NB4 (cell line): ENCODE measurements around the gene DSCAM.

Experiments
- DNase-seq: peaks from one replicate; pipeline ENCODE4 v3.0.0; 2010; ENCODE audit warnings: low read depth
- H3K4me3 ChIP-seq: one replicate; pipeline ENCODE4 v1.5.1; 2011; ENCODE audit warnings: mild to moderate bottlenecking, low read depth, low read length, moderate library complexity
- MYC ChIP-seq: IDR thresholded peaks from 2 replicates; pipeline ENCODE4 v1.6.1; 2011; ENCODE audit warnings: low read depth, low read length
- POLR2A ChIP-seq: IDR thresholded peaks from 2 replicates; pipeline ENCODE4 v1.6.1; 2011; ENCODE audit warnings: mild to moderate bottlenecking; ENCODE audit not compliant: insufficient read length; ENCODE audit errors: extremely low read depth
- TF ChIP-seq, protein P1 (sequence below): IDR thresholded peaks from one replicate; pipeline ENCODE4 v1.5.1; 2012; ENCODE audit warnings: low read depth, low read length
- TF ChIP-seq, protein P2 (sequence below): IDR thresholded peaks from 2 replicates; pipeline ENCODE4 v1.6.1; 2011; ENCODE audit warnings: low read depth, low read length

The DSCAM gene

DNA sequence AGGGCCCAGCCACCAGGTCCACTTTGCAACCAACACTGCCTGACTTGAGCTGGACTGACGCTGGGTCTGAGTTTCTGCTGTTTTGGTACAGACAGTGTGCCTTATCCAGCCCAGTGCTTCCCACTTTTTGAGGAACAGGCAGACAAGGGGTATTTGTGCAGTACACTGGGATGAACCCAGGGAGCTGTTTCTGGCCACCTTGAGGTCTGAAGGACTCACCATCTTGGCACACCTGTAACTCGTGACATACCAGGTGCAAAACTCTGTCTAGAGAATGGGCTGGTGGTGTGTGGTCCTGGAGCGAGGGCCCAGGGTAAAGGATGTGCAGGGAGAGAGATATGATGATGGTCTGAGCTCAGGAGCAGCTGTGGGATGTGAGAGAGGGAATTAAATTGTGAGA lies 831.1 kb downstream of the DSCAM start:
- no peak for DNase-seq
- H3K4me3 ChIP-seq, result no peak overlapping the region
- TF ChIP-seq, protein P1, sequence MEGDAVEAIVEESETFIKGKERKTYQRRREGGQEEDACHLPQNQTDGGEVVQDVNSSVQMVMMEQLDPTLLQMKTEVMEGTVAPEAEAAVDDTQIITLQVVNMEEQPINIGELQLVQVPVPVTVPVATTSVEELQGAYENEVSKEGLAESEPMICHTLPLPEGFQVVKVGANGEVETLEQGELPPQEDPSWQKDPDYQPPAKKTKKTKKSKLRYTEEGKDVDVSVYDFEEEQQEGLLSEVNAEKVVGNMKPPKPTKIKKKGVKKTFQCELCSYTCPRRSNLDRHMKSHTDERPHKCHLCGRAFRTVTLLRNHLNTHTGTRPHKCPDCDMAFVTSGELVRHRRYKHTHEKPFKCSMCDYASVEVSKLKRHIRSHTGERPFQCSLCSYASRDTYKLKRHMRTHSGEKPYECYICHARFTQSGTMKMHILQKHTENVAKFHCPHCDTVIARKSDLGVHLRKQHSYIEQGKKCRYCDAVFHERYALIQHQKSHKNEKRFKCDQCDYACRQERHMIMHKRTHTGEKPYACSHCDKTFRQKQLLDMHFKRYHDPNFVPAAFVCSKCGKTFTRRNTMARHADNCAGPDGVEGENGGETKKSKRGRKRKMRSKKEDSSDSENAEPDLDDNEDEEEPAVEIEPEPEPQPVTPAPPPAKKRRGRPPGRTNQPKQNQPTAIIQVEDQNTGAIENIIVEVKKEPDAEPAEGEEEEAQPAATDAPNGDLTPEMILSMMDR, result no peak

DNA sequence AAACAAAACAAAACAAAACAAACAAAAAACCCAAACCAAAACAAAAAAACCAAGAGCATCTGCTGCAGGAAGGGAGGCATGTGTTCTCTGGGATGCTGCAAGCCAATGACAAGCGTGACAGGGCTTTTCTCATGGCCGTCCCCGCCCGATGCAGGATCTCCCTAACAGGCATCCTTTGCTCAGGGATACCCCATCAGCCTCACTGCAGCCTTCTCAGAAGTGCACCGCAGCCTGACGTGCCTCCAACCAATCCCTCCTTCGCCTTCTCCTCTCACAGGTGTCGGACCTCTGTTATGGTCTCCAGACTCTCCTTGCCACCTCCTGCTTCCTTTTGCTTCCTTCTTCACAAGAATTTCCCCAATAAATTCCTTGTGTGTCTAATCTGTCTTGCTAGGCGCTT lies 832.6 kb downstream of the DSCAM start:
- no peak for DNase-seq
- no peak for TF ChIP-seq POLR2A
- no peak for TF ChIP-seq MYC
- TF ChIP-seq, protein P1, result no peak
- TF ChIP-seq, protein P2, sequence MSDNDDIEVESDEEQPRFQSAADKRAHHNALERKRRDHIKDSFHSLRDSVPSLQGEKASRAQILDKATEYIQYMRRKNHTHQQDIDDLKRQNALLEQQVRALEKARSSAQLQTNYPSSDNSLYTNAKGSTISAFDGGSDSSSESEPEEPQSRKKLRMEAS, result no peak
- H3K4me3 ChIP-seq, result no peak overlapping the region

DNA sequence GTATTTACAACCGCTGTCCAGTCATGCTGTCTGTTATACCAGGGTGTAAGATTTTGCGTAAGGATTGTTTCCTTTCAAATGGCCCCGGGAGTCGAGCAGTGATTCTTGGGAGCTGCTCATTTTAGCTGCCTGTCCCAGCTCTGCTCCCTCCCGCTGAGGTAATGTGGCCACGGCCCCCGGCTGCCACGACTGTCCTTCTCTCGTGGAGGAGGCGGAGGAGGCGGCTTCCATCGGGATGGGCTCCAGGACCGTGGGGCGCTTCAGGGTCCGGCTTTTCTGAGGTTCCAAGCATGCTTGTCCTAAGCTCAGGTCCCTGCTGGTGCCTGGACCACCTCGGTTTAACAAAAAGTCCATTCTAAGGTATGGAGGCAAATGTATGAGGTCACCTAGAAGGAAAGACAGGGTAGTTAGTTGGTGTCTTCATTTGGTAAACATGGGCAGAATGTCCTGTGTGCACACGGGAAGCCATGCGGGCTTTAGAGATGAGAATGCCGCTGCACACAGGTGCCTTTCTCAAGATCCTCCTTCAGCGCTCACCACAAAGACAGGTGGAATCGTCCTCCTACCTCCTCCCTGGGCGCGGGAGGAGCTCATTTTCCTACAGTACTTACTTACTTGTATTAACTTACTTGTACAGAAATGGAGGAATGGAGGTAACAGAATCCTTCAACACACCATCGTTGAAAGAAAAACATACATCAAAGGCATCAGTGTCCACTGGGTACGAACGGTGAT lies 833.8 kb downstream of the DSCAM start:
- no peak overlapping the region for H3K4me3 ChIP-seq
- TF ChIP-seq, protein P1, result no peak
- TF ChIP-seq, protein P2, result no peak
- TF ChIP-seq POLR2A (no peak), MYC (no peak)
- no peak for DNase-seq

DNA sequence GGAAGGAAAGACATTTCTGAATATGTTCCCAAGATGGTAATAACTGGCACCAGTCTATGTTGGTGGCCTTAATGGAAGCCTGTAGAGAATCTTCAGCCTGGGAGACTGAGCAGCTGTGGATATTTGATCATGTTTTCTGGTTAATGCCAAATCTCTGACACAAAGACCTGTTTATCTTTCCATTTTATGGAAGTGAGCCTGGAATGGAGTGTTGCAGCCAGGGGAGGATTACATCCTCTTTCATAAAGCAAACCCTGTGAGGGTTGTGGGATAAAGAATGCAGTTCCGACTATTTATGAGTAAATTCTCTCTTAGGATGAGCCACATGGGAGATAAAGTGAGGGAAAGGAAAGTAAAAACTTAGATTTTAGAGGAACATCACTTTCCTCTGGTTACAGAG lies 835.6 kb downstream of the DSCAM start:
- DNase-seq, result no peak
- no peak overlapping the region for H3K4me3 ChIP-seq
- TF ChIP-seq POLR2A (no peak), MYC (no peak)
- TF ChIP-seq, protein P1, result no peak

DNA sequence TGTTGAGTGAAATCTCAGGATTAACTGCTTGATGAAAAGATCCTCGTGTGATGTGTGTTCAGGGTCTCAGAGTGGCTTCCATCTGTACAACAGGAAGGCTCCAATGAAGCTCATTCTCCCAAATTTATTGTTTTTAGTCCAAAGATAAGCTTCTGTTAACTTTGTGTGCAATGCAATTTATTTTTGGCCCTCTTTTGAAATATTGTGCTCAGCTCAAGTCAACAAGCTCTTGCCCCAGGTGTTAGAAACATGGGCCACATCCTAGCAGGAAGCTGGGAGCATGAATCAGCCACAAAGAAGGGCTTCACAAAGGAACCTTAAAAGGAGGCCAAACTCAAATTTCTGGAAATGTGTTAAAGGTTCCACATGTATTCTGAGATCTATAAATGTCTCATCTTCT lies 844.0 kb downstream of the DSCAM start:
- H3K4me3 ChIP-seq, result no peak overlapping the region
- no peak for TF ChIP-seq POLR2A
- no peak for TF ChIP-seq MYC
- TF ChIP-seq, protein P2, result no peak
- TF ChIP-seq, protein P1, result no peak
- no peak for DNase-seq
